GM21528 (cell line): ENCODE measurements around the gene HMMR.
A peak's percentile ranks its signal among the peaks of the same experiment; 100 is the strongest.

Source experiments
- ATAC-seq: cut with Tn5 transposase; IDR thresholded peaks from one replicate; pipeline ENCODE4 v1.9.1; 2021; ENCODE audit warnings: mild to moderate bottlenecking, moderate library complexity; ENCODE audit not compliant: unreplicated experiment, low FRiP score

The HMMR gene

GRCh38 chr5:163458778-163459385 is 1.6 kb upstream of the HMMR start:
- ATAC-seq = no peak

- peak; percentile 11 for ATAC-seq
These were observed 992 bp upstream of the HMMR start for GRCh38 chr5:163459462-163459818.

GRCh38 chr5:163459819-163460561 is 442 bp upstream of the HMMR start, which contains the start of gene NUDCD2:
Gene NUDCD2, minus strand, starts transcription at chr5:163460102. Its CDS starts 52 bp downstream, at chr5:163460050.
- peak; percentile 85 for ATAC-seq

GRCh38 chr5:163463063-163463435 is 2.6 kb downstream of the HMMR start:
- no peak for ATAC-seq

- no peak for ATAC-seq
These were observed 7.2 kb downstream of the HMMR start for GRCh38 chr5:163467682-163468081.

- peak; percentile 74 for ATAC-seq
These were observed 13.3 kb downstream of the HMMR start for GRCh38 chr5:163473635-163474243.

GRCh38 chr5:163475411-163475810 is 15.0 kb downstream of the HMMR start:
- no peak for ATAC-seq

GRCh38 chr5:163478126-163478981 is 17.9 kb downstream of the HMMR start:
- no peak for ATAC-seq

- no peak for ATAC-seq
These were observed 18.5 kb downstream of the HMMR start for GRCh38 chr5:163478982-163479271.

- no peak for ATAC-seq
These were observed 28.8 kb downstream of the HMMR start for GRCh38 chr5:163489055-163489744.

GRCh38 chr5:163489745-163490075 is 29.3 kb downstream of the HMMR start:
- ATAC-seq = no peak

GRCh38 chr5:163496286-163496685 is 35.9 kb downstream of the HMMR start:
- ATAC-seq = no peak

GRCh38 chr5:163497315-163497714 is 36.9 kb downstream of the HMMR start:
- no peak for ATAC-seq

GRCh38 chr5:163498886-163499285 is 38.5 kb downstream of the HMMR start:
- ATAC-seq = no peak

- no peak for ATAC-seq
These were observed 42.1 kb downstream of the HMMR start for GRCh38 chr5:163502521-163502920.

- no peak for ATAC-seq
These were observed 43.0 kb downstream of the HMMR start for GRCh38 chr5:163503106-163504078.

GRCh38 chr5:163504079-163504931 is 43.9 kb downstream of the HMMR start:
- ATAC-seq = no peak

GRCh38 chr5:163505049-163505367 is 44.6 kb downstream of the HMMR start:
- peak; percentile 5 for ATAC-seq
